PC-9 (cell line): ENCODE measurements around the gene SAYSD1.

Experiments
- CTCF ChIP-seq: fragments of 200-600 bp; sonication (generic); conservative IDR thresholded peaks from 2 replicates; pipeline ENCODE4 v1.6.1; 2017; ENCODE audit warnings: mixed run types, antibody characterized with exemption, mild to moderate bottlenecking, moderate library complexity
- EZH2 ChIP-seq: fragments of 200-600 bp; sonication (generic); IDR thresholded peaks from 2 replicates; pipeline ENCODE4 v1.8.0; 2017; ENCODE audit warnings: antibody characterized with exemption, low read depth

GRCh38 chr6:39078695-39079094 is 36.3 kb downstream of the SAYSD1 start:
- no peak for TF ChIP-seq CTCF
- no peak for TF ChIP-seq EZH2
